ENCODE results near the gene POU2AF1.

- no peak for TF ChIP-seq CTCF (conservative IDR thresholded peaks at IDR 0.05; ENCODE audit: low read length)
- no peak for TF ChIP-seq EZH2phosphoT487 (IDR thresholded peaks at IDR 0.05; ENCODE audit: borderline replicate concordance)
Measured at GRCh38 chr11:111386611-111387150, 7.6 kb upstream of the POU2AF1 start.
